H9 (cell line): ENCODE results near the gene BRD9. TPM values are rescaled to one million over a fixed set of nuclear protein-coding genes. Genes with fewer than 3 reads are reported as not detected.

ENCODE experiments used
- DNase-seq: peaks from one replicate; pipeline ENCODE4 v3.0.0-alpha.2; 2017
- H2AFZ ChIP-seq: one replicate; pipeline ENCODE4 v1.6.1; 2013; ENCODE audit warnings: mild to moderate bottlenecking, low read length, control low read depth, moderate library complexity
- H2AK5ac ChIP-seq: 2 replicates; pipeline ENCODE4 v1.6.1; 2013; ENCODE audit warnings: low read length, control low read depth, mixed read lengths; ENCODE audit not compliant: insufficient read length
- H2BK120ac ChIP-seq: one replicate; pipeline ENCODE4 v1.6.1; 2013; ENCODE audit warnings: low read depth, mild to moderate bottlenecking, low read length, control low read depth, inconsistent platforms; ENCODE audit not compliant: poor library complexity, severe bottlenecking
- H2BK12ac ChIP-seq: 2 replicates; pipeline ENCODE4 v1.6.1; 2013; ENCODE audit warnings: low read length, control low read depth, mixed read lengths, low read depth; ENCODE audit not compliant: insufficient read length
- H2BK15ac ChIP-seq: 2 replicates; pipeline ENCODE4 v1.6.1; 2013; ENCODE audit warnings: low read depth, low read length, control low read depth
- H2BK20ac ChIP-seq: one replicate; pipeline ENCODE4 v1.6.1; 2013; ENCODE audit warnings: low read depth, mild to moderate bottlenecking, low read length, control low read depth, inconsistent platforms; ENCODE audit not compliant: poor library complexity, severe bottlenecking
- H2BK5ac ChIP-seq: 2 replicates; pipeline ENCODE4 v1.6.1; 2013; ENCODE audit warnings: low read length, control low read depth, mixed read lengths; ENCODE audit not compliant: insufficient read length
- H3K14ac ChIP-seq: 2 replicates; pipeline ENCODE4 v1.6.1; 2013; ENCODE audit warnings: low read length, control low read depth; ENCODE audit not compliant: insufficient read depth
- H3K18ac ChIP-seq: 2 replicates; pipeline ENCODE4 v1.6.1; 2013; ENCODE audit warnings: low read depth, mild to moderate bottlenecking, mixed read lengths, low read length, control low read depth; ENCODE audit not compliant: insufficient read length
- H3K23ac ChIP-seq: 2 replicates; pipeline ENCODE4 v1.6.1; 2013; ENCODE audit warnings: low read length, control low read depth, mixed read lengths, low read depth; ENCODE audit not compliant: insufficient read length
- H3K23me2 ChIP-seq: 2 replicates; pipeline ENCODE4 v1.6.1; 2013; ENCODE audit warnings: low read depth, mild to moderate bottlenecking, mixed read lengths, low read length, control low read depth; ENCODE audit not compliant: insufficient read length, poor library complexity, severe bottlenecking
- H3K27ac ChIP-seq: 2 replicates; pipeline ENCODE4 v1.5.1; 2013; ENCODE audit warnings: low read length, control low read depth, mixed read lengths, low read depth; ENCODE audit not compliant: insufficient read length
- H3K27me3 ChIP-seq: 2 replicates; pipeline ENCODE4 v1.6.1; 2013; ENCODE audit warnings: low read length, control low read depth, inconsistent platforms; ENCODE audit not compliant: insufficient read depth
- H3K4ac ChIP-seq: 2 replicates; pipeline ENCODE4 v1.6.1; 2013; ENCODE audit warnings: low read depth, mild to moderate bottlenecking, control low read depth, inconsistent platforms, low read length, moderate library complexity
- H3K4me1 ChIP-seq: 2 replicates; pipeline ENCODE4 v1.6.1; 2013; ENCODE audit warnings: low read length, control low read depth, inconsistent platforms; ENCODE audit not compliant: insufficient read depth
- H3K4me2 ChIP-seq: 2 replicates; pipeline ENCODE4 v1.6.1; 2013; ENCODE audit warnings: low read length, control low read depth, mixed read lengths; ENCODE audit not compliant: insufficient read length, insufficient read depth
- H3K56ac ChIP-seq: 2 replicates; pipeline ENCODE4 v1.6.1; 2013; ENCODE audit warnings: low read depth, mild to moderate bottlenecking, mixed read lengths, low read length, control low read depth; ENCODE audit not compliant: insufficient read length
- H3K79me1 ChIP-seq: 2 replicates; pipeline ENCODE4 v1.6.1; 2013; ENCODE audit warnings: low read depth, mild to moderate bottlenecking, moderate library complexity, low read length, control low read depth, inconsistent platforms; ENCODE audit not compliant: insufficient read depth, poor library complexity, severe bottlenecking
- H3K79me2 ChIP-seq: 2 replicates; pipeline ENCODE4 v1.6.1; 2013; ENCODE audit warnings: low read length, control low read depth, inconsistent platforms; ENCODE audit not compliant: insufficient read depth
- H3K9ac ChIP-seq: 2 replicates; pipeline ENCODE4 v1.6.1; 2013; ENCODE audit warnings: low read length, control low read depth, mixed read lengths; ENCODE audit not compliant: insufficient read length; ENCODE audit errors: extremely low read depth
- H3K9me3 ChIP-seq: one replicate; pipeline ENCODE4 v1.6.1; 2013; ENCODE audit warnings: low read depth, low read length, inconsistent platforms; ENCODE audit not compliant: control insufficient read depth
- H3T11ph ChIP-seq: one replicate; pipeline ENCODE4 v1.6.1; 2013; ENCODE audit warnings: mild to moderate bottlenecking, low read length, control low read depth, inconsistent platforms
- H4K20me1 ChIP-seq: one replicate; pipeline ENCODE4 v1.6.1; 2013; ENCODE audit not compliant: control insufficient read depth, insufficient read length, insufficient read depth
- H4K5ac ChIP-seq: 2 replicates; pipeline ENCODE4 v1.6.1; 2013; ENCODE audit warnings: low read depth, mild to moderate bottlenecking, mixed read lengths, low read length, control low read depth; ENCODE audit not compliant: insufficient read length
- H4K8ac ChIP-seq: replicated peaks from 2 replicates; pipeline ENCODE4 v1.6.1; 2013; ENCODE audit warnings: low read length, control low read depth, mixed read lengths, low read depth; ENCODE audit not compliant: insufficient read length
- H4K91ac ChIP-seq: 2 replicates; pipeline ENCODE4 v1.6.1; 2013; ENCODE audit warnings: low read depth, mild to moderate bottlenecking, moderate library complexity, mixed read lengths, low read length, control low read depth; ENCODE audit not compliant: insufficient read length
- H3K27ac Mint-ChIP-seq, 3 experiments: 2 replicates in 2 of 3; 3 replicates in 1 of 3; pipeline ENCODE4 v1.8.0; 2020 to 2021; ENCODE audit warnings: mixed read lengths in 3 of 3, mild to moderate bottlenecking in 1 of 3, moderate library complexity in 1 of 3
- H3K27me3 Mint-ChIP-seq: 2 replicates; pipeline ENCODE4 v1.8.0; 2021; ENCODE audit warnings: low read depth, mild to moderate bottlenecking, moderate library complexity, mixed read lengths
- H3K36me3 Mint-ChIP-seq, 3 experiments: 2 replicates in 2 of 3; 3 replicates in 1 of 3; pipeline ENCODE4 v1.8.0; 2020 to 2021; ENCODE audit warnings: low read depth in 3 of 3, mixed read lengths in 3 of 3; ENCODE audit not compliant: insufficient read depth in 1 of 3
- H3K4me1 Mint-ChIP-seq, 2 experiments: 2 replicates each; pipeline ENCODE4 v1.8.0; 2020; ENCODE audit warnings: mixed read lengths in 2 of 2
- H3K4me3 Mint-ChIP-seq, 2 experiments: 2 replicates in 1 of 2; 3 replicates in 1 of 2; pipeline ENCODE4 v1.8.0; 2020 to 2021; ENCODE audit warnings: mild to moderate bottlenecking in 2 of 2, mixed read lengths in 2 of 2, moderate library complexity in 1 of 2
- H3K9me3 Mint-ChIP-seq, 2 experiments: 2 replicates in 1 of 2; 3 replicates in 1 of 2; pipeline ENCODE4 v1.8.0; 2020; ENCODE audit warnings: mild to moderate bottlenecking in 2 of 2, mixed read lengths in 2 of 2, moderate library complexity in 1 of 2
- CTCF ChIP-seq: fragments of 200-600 bp; sonication (generic); conservative IDR thresholded peaks from 3 replicates; pipeline ENCODE4 v1.8.0; 2021; ENCODE audit warnings: antibody characterized with exemption, mild to moderate bottlenecking
- WGBS: extraction: QIAGEN DNeasy Blood & Tissue Kit; methylation state at CpG from one replicate; pipeline ENCODE4 v1.1.7; 2013; ENCODE audit warnings: missing lambda C conversion rate, low lambda C conversion rate, mixed read lengths; ENCODE audit not compliant: insufficient read length; ENCODE audit errors: extremely low coverage; 5-methylcytosine and 5-hydroxymethylcytosine counted together
- total RNA-seq: library from RNA; stranded (reverse); gene quantifications from 2 replicates; pipeline ENCODE4 v1.2.1, GENCODE V29; 2021

BRD9 gene
- total RNA-seq, 1 experiment from 2014 or later, result 70.5 TPM

GRCh38 chr5:886716-887325 lies 5.8 kb downstream of the BRD9 start:
- Histone ChIP-seq H3K14ac (no peak overlapping the region), H2BK120ac (no peak overlapping the region), H3K23ac (no peak overlapping the region), H3K56ac (no peak overlapping the region), H2BK12ac (no peak overlapping the region), H2BK5ac (no peak overlapping the region), H3K79me1 (peaks cover 10% of the 10 kb centered on the region), H4K91ac (no peak overlapping the region), H4K5ac (no peak overlapping the region), H3K9me3 (no peaks in the 10 kb centered on the region), H2BK20ac (no peak overlapping the region), H3K4ac (no peak overlapping the region), H3K9ac (no peak overlapping the region), H4K20me1 (peaks cover 5% of the 10 kb centered on the region), H3K27me3 (no peaks in the 10 kb centered on the region), H3K4me2 (no peak overlapping the region), H3T11ph (no peak overlapping the region), H2BK15ac (no peak overlapping the region), H3K23me2 (peaks cover 2% of the 10 kb centered on the region), H3K4me1 (no peaks in the 10 kb centered on the region), H2AFZ (no peak overlapping the region), H2AK5ac (no peak overlapping the region), H3K79me2 (peaks cover 26% of the 10 kb centered on the region; the same call in 1 of the 2 replicates), H3K18ac (no peak overlapping the region), H3K27ac (no peak overlapping the region), H4K8ac (no peak overlapping the region)
- WGBS, result no CpG with 5 or more reads among the region's 26 CpGs
- Mint-ChIP-seq H3K27ac (no peak overlapping the region), H3K36me3 (peaks cover 84 to 100% (median 99%) of the 10 kb centered on the region in 3 experiments), H3K4me1 (peaks cover 8 to 9% of the 10 kb centered on the region in 2 experiments), H3K9me3 (no peaks in the 10 kb centered on the region; a peak in 2 of 5 replicates), H3K4me3 (no peak overlapping the region), H3K27me3 (no peaks in the 10 kb centered on the region)
- no peak for TF ChIP-seq CTCF
- DNase-seq, result no peak
